ENCODE data around the gene DOK5.

GRCh38 chr20:54565255-54565654 lies 89.9 kb downstream of the DOK5 start:
- TF ChIP-seq, protein P1, sequence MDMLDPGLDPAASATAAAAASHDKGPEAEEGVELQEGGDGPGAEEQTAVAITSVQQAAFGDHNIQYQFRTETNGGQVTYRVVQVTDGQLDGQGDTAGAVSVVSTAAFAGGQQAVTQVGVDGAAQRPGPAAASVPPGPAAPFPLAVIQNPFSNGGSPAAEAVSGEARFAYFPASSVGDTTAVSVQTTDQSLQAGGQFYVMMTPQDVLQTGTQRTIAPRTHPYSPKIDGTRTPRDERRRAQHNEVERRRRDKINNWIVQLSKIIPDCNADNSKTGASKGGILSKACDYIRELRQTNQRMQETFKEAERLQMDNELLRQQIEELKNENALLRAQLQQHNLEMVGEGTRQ (IDR thresholded peaks at IDR 0.05; ENCODE audit: borderline replicate concordance, low read depth, low read length) = no peak
- TF ChIP-seq SIN3A (IDR thresholded peaks at IDR 0.05; ENCODE audit: borderline replicate concordance, low read depth, low read length) (no peak), GATA2 (CRISPR knock-in tag; IDR thresholded peaks at IDR 0.05) (no peak)
